Mesodermal cell (in vitro differentiated cells): Measurements from ENCODE around the gene KIFC1.

ENCODE experiments used
- H3K27ac ChIP-seq: 2 replicates; pipeline ENCODE4 v1.7.0; 2013; ENCODE audit warnings: mild to moderate bottlenecking, low read depth, low read length, moderate library complexity; ENCODE audit not compliant: severe bottlenecking
- H3K36me3 ChIP-seq: 2 replicates; pipeline ENCODE4 v1.7.1; 2013; ENCODE audit warnings: mild to moderate bottlenecking, low read length, moderate library complexity; ENCODE audit not compliant: control insufficient read depth, insufficient read depth
- H3K4me1 ChIP-seq: one replicate; pipeline ENCODE4 v1.7.1; 2013; ENCODE audit warnings: mild to moderate bottlenecking, low read length; ENCODE audit not compliant: insufficient read depth, control insufficient read depth, poor library complexity, severe bottlenecking
- H3K4me3 ChIP-seq: 2 replicates; pipeline ENCODE4 v1.7.0; 2013; ENCODE audit warnings: low read length, control low read depth, mild to moderate bottlenecking; ENCODE audit not compliant: insufficient read depth, poor library complexity, severe bottlenecking; ENCODE audit errors: extremely low read depth
- H3K9me3 ChIP-seq: 2 replicates; pipeline ENCODE4 v1.7.1; 2013; ENCODE audit warnings: mild to moderate bottlenecking, low read length, moderate library complexity; ENCODE audit not compliant: control insufficient read depth
- WGBS, 2 experiments: methylation state at CpG; one replicate each; pipeline ENCODE4 v1.1.5; 2013; ENCODE audit warnings: missing lambda C conversion rate in 2 of 2; ENCODE audit not compliant: insufficient coverage in 2 of 2; 5-methylcytosine and 5-hydroxymethylcytosine counted together

The KIFC1 gene

DNA sequence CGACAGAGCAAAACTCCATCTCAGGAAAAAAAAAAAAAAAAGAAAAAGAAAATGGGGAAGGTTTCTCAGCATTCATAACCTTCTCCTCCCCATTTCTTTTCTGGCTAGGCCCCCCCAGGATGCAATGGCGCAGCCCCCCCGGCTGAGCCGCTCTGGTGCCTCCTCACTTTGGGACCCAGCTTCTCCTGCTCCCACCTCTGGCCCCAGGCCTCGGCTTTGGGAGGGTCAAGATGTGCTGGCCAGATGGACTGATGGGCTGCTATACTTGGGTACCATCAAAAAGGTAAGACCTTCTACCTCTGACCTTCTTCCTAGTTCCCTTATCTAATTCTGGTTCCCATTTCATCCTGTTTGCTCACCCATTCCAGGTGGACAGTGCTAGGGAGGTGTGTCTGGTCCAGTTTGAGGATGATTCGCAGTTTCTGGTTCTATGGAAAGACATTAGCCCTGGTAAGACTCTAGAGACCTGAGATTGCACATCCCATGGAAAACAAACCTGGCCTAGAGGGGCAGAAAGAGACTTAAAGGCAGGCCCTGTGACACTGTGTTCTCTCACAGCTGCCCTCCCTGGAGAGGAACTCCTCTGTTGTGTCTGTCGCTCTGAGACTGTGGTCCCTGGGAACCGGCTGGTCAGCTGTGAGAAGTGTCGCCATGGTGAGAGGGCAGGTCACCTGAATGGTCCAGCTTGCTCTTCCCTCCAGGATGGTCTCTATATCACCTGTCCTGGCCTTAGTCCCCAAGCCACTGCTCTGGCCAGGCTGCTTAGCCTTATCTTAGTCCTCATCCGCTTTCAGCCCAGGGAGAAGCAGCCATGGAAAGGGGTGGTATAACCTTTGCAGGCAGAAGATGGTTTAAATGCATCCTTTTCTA lies 20.8 kb downstream of the KIFC1 start:
- Histone ChIP-seq H3K9me3 (no peaks in the 10 kb centered on the region), H3K4me3 (peak overlapping the region; percentile 81), H3K27ac (no peak overlapping the region), H3K36me3 (peaks cover 65% of the 10 kb centered on the region), H3K4me1 (peaks cover 32% of the 10 kb centered on the region)
- 93 to 96% methylated on average over 3 to 4 of the region's 10 CpGs for WGBS, 2 experiments

DNA sequence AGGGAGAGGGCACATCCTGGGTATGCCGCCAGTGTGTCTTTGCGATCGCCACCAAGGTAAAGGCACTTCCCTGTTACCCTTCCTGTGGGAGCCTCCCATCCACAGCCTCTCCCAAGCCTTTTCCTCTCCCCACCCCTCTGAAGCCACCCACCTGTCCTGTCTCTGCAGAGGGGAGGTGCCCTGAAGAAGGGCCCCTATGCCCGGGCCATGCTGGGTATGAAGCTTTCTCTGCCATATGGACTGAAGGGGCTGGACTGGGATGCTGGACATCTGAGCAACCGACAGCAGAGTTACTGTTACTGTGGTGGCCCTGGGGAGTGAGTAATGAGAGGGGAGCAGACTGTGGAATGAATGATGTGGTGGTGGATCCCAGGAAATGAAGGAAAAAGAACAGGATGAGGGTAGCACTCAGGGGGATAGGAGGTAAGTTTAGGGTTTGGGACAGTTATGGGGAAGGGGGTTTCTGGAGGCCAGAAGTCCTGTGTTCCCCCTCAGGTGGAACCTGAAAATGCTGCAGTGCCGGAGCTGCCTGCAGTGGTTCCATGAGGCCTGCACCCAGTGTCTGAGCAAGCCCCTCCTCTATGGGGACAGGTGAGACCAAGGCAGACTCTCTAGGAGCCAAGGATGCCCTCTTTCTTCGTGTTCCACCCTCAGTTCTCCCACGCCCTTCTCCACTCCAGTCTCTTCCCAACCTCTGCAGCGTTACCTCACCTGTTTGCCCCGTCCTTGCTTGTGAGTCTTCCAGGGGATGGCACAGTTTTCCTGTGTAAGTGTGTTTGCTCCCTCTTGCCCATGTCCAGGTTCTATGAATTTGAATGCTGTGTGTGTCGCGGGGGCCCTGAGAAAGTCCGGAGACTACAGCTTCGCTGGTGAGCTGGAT lies 21.9 kb downstream of the KIFC1 start:
- Histone ChIP-seq H3K4me3 (no peak overlapping the region), H3K27ac (no peak overlapping the region), H3K9me3 (no peaks in the 10 kb centered on the region), H3K4me1 (peaks cover 32% of the 10 kb centered on the region), H3K36me3 (peaks cover 57% of the 10 kb centered on the region)
- WGBS, 2 experiments, result 90 to 98% methylated on average over 9 to 10 of the region's 14 CpGs

DNA sequence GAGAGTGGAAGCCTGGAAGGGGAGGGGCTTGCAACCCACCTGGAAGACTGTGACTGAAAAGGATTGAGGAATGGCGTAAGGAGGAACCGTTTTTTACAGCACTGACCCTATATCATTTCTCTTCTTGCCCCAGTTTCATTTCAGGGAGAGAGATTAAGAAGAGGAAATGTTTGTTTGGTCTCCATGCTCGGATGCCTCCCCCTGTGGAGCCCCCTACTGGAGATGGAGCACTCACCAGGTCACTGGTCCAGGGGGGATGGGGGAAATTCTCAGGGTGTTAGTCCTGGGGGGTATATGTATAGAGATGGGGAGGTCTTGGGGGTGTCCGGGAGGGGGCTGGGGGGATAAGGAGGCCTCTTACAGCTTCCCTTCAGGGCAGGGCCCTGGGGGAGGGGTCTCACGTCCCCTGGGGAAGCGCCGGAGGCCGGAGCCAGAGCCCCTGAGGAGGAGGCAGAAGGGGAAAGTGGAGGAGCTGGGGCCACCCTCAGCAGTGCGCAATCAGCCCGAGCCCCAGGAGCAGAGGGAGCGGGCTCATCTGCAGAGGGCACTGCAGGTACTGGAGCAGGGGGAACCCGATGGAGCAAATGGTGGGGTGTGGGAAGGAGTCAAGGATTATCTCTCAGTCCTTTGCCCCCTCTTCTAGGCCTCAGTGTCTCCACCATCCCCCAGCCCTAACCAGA lies 23.1 kb downstream of the KIFC1 start:
- Histone ChIP-seq H3K4me3 (no peak overlapping the region), H3K36me3 (peaks cover 51% of the 10 kb centered on the region), H3K27ac (no peak overlapping the region), H3K9me3 (no peaks in the 10 kb centered on the region), H3K4me1 (peaks cover 36% of the 10 kb centered on the region)
- WGBS, 2 experiments, result 78 to 84% methylated on average over 4 to 8 of the region's 12 CpGs

DNA sequence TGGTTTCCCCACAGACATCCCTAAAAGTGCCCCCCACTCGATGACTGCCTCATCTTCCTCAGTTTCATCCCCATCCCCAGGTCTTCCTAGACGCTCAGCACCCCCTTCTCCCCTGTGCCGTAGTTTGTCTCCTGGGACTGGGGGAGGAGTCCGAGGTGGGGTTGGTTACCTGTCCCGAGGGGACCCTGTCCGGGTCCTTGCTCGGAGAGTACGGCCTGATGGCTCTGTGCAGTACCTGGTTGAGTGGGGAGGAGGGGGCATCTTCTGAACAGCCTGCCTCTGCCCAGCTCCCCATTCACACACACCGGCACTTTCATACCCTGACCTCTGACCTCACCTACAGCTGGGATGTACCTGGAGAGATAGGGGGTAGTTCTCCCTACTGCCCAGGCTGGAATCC lies 24.2 kb downstream of the KIFC1 start:
- Histone ChIP-seq H3K4me3 (peak overlapping the region; percentile 87), H3K9me3 (no peaks in the 10 kb centered on the region), H3K4me1 (peaks cover 35% of the 10 kb centered on the region), H3K27ac (no peak overlapping the region), H3K36me3 (peaks cover 51% of the 10 kb centered on the region)
- WGBS, 2 experiments, result 85 to 100% methylated on average over 1 to 6 of the region's 9 CpGs

DNA sequence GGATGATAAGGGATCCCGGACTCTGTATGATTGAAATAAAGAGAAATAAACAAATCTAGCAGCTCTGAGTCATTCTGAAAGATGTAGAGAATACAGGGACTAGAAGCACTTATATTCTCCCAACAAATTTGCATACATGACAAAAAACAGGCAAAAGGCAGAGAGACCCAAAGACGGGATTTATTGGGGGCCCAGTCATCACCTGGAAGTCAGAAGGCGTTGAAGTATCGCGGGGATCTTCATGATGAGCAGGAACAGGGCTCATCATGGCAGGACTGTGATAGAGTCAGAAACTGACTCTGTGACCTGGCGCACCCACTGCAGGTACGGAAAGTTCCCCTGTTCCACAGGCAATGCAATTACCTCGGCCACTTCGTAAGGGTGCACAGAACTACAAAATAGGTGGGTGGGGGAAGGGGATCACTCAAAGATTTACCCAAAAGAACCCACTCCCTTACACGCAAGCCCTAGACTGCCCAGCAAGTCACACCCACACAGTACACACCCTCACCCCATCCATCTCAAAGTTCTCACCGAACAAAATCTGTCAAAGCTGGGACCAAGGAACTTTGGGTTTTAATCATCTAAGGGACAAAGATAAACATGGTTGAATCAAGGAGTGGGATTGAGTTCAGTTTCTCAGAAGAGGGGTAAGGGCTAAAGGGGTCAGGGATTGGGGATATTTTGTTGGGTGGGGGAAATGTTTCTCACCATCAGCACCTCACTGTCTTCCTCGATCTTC lies 24.9 kb downstream of the KIFC1 start:
- H3K36me3 ChIP-seq, result peaks cover 51% of the 10 kb centered on the region
- H3K27ac ChIP-seq, result peak overlapping the region; percentile 64
- peaks cover 35% of the 10 kb centered on the region for H3K4me1 ChIP-seq
- WGBS, 2 experiments, result 73% methylated on average over 4 to 5 of the region's 12 CpGs
- H3K4me3 ChIP-seq, result peak overlapping the region; percentile 87
- H3K9me3 ChIP-seq, result no peaks in the 10 kb centered on the region

DNA sequence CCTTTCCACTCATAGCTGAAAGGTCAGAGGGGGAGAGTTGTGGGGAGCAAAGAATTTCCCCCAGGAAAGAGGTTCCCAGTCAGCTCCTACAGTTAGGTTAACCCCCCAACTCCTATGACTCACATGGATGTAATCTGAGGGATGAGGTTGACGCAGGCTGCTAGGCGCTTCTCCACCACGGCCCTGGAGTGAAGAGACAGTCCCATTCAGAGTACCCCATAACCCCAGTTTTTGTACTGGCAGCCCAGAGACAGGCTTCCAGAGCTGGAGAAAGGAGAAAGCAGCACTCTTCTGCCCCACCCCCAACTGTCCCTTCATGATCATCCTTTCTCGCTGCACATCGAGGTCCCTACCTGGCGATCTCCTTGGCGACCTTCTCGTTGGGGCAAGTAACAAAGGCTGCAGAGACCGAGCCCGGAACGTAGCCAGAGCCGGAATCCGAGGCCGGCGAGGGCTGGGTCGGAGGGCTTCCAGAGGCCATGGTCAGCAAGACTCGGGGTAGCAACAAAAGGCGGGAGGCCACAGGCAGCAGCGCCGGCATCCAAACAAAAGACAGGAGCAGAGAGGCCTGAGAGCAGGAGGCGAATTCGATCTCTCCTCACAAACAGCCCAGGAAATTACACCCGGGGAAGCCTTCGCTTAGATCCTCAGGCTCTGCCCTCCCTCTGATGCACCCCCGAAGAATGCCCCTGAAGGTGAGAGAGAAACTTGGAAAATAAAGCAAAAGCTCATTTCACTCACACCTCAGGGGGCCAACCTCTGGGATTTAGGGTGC lies 25.7 kb downstream of the KIFC1 start:
- 0% methylated on average over 18 to 19 of the region's 25 CpGs for WGBS, 2 experiments
- H3K9me3 ChIP-seq, result no peaks in the 10 kb centered on the region
- peaks cover 50% of the 10 kb centered on the region for H3K36me3 ChIP-seq
- peak overlapping the region; percentile 64 for H3K27ac ChIP-seq
- H3K4me1 ChIP-seq, result peaks cover 33% of the 10 kb centered on the region
- H3K4me3 ChIP-seq, result peak overlapping the region; percentile 87

DNA sequence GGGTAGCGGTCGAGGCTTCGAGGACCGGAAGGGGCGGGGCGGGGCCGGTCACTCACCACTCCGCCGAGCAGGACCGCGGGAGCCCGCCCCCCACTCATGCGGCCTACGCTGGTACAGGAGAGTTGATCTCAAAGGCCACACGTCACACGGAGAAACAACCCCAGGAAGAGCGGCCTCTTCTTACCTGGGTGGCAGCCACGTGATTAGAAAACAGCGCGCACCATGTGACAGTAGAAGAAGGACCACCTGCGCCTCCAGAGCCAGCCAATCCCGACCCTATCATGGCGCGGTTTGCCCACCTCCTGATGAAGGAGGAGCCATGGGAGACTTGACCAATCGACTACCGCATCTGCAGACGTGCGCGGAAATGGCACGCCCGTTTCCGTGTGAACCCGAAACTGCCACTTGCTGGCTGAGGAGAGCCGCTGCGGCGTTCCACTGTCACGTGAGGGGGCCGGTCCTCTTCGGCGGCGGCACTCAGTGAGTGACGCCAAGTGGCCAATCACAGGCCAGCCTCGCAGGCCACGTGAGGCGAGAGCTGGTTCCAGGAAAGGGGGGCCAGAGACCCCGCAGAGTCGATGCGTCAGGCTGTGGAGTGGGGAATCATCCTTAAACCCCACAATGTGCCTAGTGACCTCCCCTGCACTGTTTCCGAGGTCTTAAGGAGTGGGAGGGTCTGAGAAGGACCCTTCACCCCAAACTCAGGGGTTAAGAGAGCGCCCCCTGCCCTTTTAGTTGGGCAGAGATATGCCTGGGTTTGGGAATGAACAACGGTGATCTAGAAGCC lies 26.5 kb downstream of the KIFC1 start, which contains the start of gene CUTA:
Gene CUTA, minus strand, starts transcription at position 205 of the 787 bp plus-strand sequence. Its CDS starts 107 bp downstream, at position 98.
- H3K4me1 ChIP-seq, result peaks cover 33% of the 10 kb centered on the region
- H3K4me3 ChIP-seq, result peak within 1 kb of the TSS; percentile 87
- H3K36me3 ChIP-seq, result peaks cover 48% of the 10 kb centered on the region
- 0% methylated on average over 31 to 44 of the region's 51 CpGs for WGBS, 2 experiments
- H3K27ac ChIP-seq, result peak within 1 kb of the TSS; percentile 96
- H3K9me3 ChIP-seq, result no peaks in the 10 kb centered on the region

DNA sequence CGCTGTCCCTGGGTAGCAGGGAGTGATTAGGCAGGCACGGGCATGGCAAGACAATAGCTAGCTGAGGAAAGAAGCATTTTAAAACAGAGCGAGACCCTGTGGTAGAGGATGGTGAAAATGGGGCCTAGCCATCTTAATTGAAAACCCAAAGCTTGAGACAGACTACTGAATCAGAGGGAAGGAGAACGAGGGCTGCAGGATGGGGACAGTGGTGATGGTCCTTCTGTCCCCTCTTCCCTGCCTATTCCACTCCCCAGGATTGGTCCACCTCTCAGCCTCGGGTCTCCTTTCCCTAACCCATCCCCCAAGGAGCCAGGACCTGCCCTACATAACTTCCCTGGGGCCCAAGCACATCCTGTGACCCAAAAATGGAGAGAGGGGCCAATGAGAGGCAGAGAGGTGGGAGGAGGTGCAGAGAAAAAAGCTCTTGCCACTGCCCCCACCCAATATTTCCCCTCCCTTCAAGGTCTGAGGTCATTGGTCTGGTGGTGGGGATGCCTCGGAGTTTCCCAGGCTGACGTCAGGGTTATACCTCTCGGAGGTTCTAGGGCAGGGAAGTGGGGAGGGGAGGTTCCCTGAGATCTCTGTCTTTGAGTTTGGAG lies 27.2 kb downstream of the KIFC1 start:
- Histone ChIP-seq H3K27ac (peak overlapping the region; percentile 96), H3K9me3 (no peaks in the 10 kb centered on the region), H3K36me3 (peaks cover 48% of the 10 kb centered on the region), H3K4me1 (peaks cover 33% of the 10 kb centered on the region), H3K4me3 (peak overlapping the region; percentile 87)
- WGBS, 2 experiments, result 19 to 20% methylated on average over 5 to 6 of the region's 8 CpGs
